Cardiac muscle cell (in vitro differentiated cells and primary cell): ENCODE results near the gene KCNK17. TPM values are rescaled to one million over a fixed set of nuclear protein-coding genes. Genes with fewer than 3 reads are reported as not detected.

Experiments
- DNase-seq, 2 donors: peaks; one replicate each; pipeline versions ENCODE4 v3.0.0 to v3.0.0-alpha.2; 2010 to 2017; ENCODE audit warnings: low read depth in 1 of 2, low spot score in 1 of 2
- H3K27ac ChIP-seq: fragments of 200-600 bp; sonication (generic); 2 replicates; pipeline ENCODE4 v1.5.1; 2016
- H3K27me3 ChIP-seq: fragments of 200-600 bp; sonication (generic); 2 replicates; pipeline ENCODE4 v1.6.0; 2016; ENCODE audit warnings: control low read depth
- H3K36me3 ChIP-seq: fragments of 200-600 bp; sonication (generic); 2 replicates; pipeline ENCODE4 v1.5.1; 2016; ENCODE audit warnings: control low read depth
- H3K4me1 ChIP-seq: fragments of 200-600 bp; sonication (generic); 2 replicates; pipeline ENCODE4 v1.8.1; 2017; ENCODE audit warnings: low read depth, mild to moderate bottlenecking, mixed run types
- H3K4me3 ChIP-seq: fragments of 200-600 bp; sonication (generic); 2 replicates; pipeline ENCODE4 v1.5.1; 2016; ENCODE audit warnings: mild to moderate bottlenecking
- H3K9me3 ChIP-seq: fragments of 200-600 bp; sonication (generic); 2 replicates; pipeline ENCODE4 v1.5.1; 2017; ENCODE audit warnings: low read depth, mild to moderate bottlenecking, control low read depth
- polyA plus RNA-seq: library from polyadenylated mRNA; unstranded; fragments of >200 nt; fragmentation: Nextera tagmentation; extraction: Ambion mirVana; gene quantifications from 2 replicates; pipeline ENCODE4 v1.2.1, GENCODE V29; 2016
- total RNA-seq: library from RNA; depleted of rRNA; stranded (reverse); fragments of >200 nt; gene quantifications from 2 replicates; pipeline ENCODE4 v1.2.3, GENCODE V29; 2016
- TF ChIP-seq, protein P1 (sequence below): IDR thresholded peaks from 2 replicates; pipeline ENCODE4 v1.5.1; 2012; ENCODE audit warnings: low read depth, mild to moderate bottlenecking, low read length

The KCNK17 gene
- total and polyA plus RNA-seq, 2 experiments from 2014 or later: not detected

DNA sequence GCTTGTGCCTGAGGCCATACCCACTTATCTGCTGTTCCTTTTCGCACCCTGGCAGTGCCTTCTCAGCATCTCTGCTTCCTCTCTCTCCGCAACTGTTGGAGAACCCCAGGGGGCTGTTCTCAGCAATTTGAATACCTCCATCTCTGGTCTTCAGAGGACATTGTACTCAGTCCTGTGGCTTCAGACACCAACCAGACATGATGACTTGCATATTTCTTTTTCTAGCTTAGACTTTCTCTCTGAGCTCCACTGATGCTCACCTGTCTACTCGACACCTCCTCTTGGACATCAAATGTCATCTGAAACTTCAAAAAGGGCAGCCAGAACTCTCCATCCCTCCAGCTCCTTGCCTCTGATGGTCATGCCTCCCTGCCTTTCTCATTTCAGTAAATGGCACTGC lies 27.1 kb upstream of the KCNK17 start:
- peaks cover 19% of the 10 kb centered on the region for H3K4me1 ChIP-seq
- H3K36me3 ChIP-seq: no peaks in the 10 kb centered on the region
- no peaks in the 10 kb centered on the region for H3K27me3 ChIP-seq
- no peak for DNase-seq
- H3K27ac ChIP-seq: no peak overlapping the region
- no peaks in the 10 kb centered on the region for H3K9me3 ChIP-seq
- H3K4me3 ChIP-seq: no peak overlapping the region
- TF ChIP-seq, protein P1, sequence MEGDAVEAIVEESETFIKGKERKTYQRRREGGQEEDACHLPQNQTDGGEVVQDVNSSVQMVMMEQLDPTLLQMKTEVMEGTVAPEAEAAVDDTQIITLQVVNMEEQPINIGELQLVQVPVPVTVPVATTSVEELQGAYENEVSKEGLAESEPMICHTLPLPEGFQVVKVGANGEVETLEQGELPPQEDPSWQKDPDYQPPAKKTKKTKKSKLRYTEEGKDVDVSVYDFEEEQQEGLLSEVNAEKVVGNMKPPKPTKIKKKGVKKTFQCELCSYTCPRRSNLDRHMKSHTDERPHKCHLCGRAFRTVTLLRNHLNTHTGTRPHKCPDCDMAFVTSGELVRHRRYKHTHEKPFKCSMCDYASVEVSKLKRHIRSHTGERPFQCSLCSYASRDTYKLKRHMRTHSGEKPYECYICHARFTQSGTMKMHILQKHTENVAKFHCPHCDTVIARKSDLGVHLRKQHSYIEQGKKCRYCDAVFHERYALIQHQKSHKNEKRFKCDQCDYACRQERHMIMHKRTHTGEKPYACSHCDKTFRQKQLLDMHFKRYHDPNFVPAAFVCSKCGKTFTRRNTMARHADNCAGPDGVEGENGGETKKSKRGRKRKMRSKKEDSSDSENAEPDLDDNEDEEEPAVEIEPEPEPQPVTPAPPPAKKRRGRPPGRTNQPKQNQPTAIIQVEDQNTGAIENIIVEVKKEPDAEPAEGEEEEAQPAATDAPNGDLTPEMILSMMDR: no peak

DNA sequence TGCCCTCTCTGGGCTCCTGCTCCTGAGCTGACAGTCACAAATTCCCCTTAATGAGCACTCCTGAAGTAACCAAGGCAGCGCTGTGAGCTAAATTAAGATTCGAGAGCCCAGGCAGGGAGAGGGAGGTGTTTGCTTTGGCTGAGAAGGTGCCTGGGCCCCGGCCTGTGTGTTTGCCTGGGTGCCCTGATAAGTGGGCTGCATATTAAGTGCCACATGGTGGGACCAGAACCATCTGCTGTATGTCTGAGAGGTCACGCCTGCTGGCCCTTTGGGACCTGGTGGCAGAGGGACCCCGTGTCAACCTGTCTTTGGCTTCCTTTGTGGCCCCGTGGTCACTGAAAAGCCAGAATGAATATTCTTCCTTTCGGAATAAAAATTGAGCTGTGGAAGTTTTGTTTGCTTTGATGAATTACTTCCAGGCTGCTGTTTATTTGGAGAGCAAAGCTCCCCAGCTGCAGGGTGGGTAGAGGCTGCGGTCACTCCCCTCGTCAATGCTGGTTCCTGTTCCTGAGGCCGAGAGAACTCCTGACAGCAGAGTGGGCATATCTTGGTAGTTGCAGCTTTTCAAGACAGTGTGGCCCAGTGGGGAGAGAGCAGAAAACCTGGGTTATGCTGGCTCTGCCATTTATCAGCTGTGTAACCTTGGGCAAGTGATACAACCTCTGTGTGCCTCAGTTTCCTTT lies 25.8 kb upstream of the KCNK17 start:
- DNase-seq: peak in 1 of 2 donors; percentile 76

DNA sequence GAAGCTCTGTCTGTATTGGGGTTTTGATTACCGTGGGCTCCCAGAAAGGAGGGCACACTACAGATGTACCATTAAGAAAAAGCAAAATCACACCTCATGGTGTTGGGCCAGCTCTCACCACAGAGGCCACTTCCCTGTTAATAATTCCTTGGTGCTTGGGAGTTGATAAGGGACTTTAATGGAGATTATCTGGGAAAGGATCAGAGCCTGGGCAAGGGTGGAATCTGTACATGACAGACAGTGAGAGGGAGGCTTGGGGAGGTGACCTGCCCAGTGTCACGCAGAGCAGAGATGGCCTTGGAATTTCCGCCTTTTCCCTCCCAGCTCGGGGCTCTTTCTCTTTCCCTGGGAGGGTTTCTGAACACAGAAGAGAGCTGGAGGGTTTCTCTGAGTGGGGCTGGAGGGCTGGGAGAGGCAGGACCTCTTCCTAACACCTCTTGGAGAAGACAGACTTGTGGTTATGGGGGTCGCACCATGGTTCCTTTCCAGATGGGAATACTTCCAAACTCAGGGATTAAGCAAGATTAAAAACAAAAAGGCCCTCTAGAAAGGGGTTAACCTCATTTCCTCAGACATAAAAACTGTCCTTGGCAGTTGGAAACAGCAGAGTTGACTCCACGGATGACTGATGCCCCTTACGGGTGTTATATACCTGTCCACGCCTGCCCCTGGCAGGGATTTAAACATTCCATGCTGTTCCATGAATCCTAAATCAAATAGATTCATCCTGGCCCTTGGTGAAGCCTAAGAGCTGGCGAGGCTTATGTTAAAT lies 25.1 kb upstream of the KCNK17 start:
- H3K27me3 ChIP-seq: no peaks in the 10 kb centered on the region
- peak overlapping the region; percentile 64 for H3K27ac ChIP-seq
- H3K4me3 ChIP-seq: no peak overlapping the region
- H3K4me1 ChIP-seq: peaks cover 19% of the 10 kb centered on the region
- TF ChIP-seq, protein P1: no peak
- no peaks in the 10 kb centered on the region for H3K36me3 ChIP-seq
- no peaks in the 10 kb centered on the region for H3K9me3 ChIP-seq
- peak in 1 of 2 donors; percentile 34 for DNase-seq

More for the DNA sequence above, 25.8 kb upstream of the KCNK17 start:
- Histone ChIP-seq H3K4me3 (no peak overlapping the region), H3K9me3 (no peaks in the 10 kb centered on the region), H3K27me3 (no peaks in the 10 kb centered on the region), H3K4me1 (peaks cover 19% of the 10 kb centered on the region), H3K36me3 (no peaks in the 10 kb centered on the region), H3K27ac (peak overlapping the region; percentile 64)
- TF ChIP-seq, protein P1: no peak

DNA sequence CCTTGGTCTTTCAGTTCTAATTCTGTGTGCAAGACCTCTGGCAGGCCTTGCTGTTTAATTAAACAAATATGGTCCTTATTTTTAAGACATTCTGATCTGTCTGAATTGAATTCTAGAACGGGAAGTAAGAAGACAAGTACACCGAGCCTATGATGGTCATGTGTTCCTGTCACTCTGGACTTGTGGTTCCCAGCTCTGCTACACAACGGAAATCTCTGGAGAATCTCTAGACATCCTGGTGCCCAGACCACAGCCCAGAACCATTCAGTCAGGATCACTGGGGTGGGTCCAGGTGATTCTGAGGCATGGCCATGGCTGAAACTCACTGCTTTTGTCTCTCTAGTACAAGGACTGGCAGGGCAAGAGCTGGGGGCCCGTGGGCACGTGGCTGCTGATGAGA lies 24.2 kb upstream of the KCNK17 start:
- TF ChIP-seq, protein P1: no peak
- peaks cover 19% of the 10 kb centered on the region for H3K4me1 ChIP-seq

DNA sequence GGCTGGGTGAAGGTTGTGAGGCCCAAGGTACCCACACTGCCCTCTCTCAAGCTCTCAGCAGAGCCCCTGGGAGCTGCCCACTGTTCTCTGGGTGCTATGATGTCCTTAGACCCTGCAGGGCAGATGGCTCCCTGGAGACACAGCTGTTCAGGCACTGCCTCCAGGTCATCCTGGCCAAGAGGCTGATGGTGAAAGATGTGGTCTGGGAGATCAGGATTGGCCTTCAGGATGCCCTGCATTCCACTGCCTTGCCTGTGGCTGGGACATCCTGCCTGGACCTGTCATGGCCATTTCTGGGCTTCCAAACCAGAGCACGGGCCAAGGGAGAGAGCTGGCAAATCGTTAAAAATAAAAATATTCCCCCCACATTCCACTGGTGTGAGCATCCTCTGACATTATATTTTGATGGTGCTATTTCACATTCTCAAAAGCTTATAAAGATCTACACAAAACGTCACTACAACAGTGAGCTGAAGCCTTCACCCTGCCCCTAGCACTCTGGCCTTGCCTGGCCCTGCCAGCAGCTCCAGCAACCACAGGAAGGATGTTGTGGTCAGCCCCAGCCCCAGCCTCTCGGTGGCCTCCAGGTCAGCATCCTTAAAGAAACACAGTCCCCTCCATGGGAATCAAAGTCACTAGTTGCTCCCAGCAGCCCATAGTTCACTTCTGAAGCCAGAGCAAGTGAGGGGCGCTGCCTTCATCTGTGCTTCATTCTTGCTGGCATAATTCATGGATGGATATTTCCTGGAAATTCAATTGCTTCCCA lies 21.7 kb upstream of the KCNK17 start:
- H3K27me3 ChIP-seq: no peaks in the 10 kb centered on the region

More for the DNA sequence above, 24.2 kb upstream of the KCNK17 start:
- Histone ChIP-seq H3K27me3 (no peaks in the 10 kb centered on the region), H3K9me3 (no peaks in the 10 kb centered on the region), H3K36me3 (no peaks in the 10 kb centered on the region), H3K4me3 (no peak overlapping the region), H3K27ac (no peak overlapping the region)
- no peak for DNase-seq

More for the DNA sequence above, 21.7 kb upstream of the KCNK17 start:
- Histone ChIP-seq H3K9me3 (no peaks in the 10 kb centered on the region), H3K4me1 (peaks cover 19% of the 10 kb centered on the region), H3K36me3 (no peaks in the 10 kb centered on the region), H3K27ac (no peak overlapping the region), H3K4me3 (no peak overlapping the region)
- DNase-seq: peak in 1 of 2 donors; percentile 19
- TF ChIP-seq, protein P1: no peak
